ENCODE results near the gene ABCC1.

The ABCC1 gene

GRCh38 chr16:16010194-16010593 is 60.8 kb downstream of the ABCC1 start:
- Histone ChIP-seq H4K20me1 (ENCODE audit: control insufficient read depth, insufficient read depth, low read depth, low read length) (no peaks in the 10 kb centered on the region), H3K27me3 (ENCODE audit: control insufficient read depth, low read length) (no peaks in the 10 kb centered on the region), H3K4me3 (ENCODE audit: low read length) (no peak overlapping the region), H3K4me2 (ENCODE audit: low read length) (no peak overlapping the region), H3K36me3 (ENCODE audit: control insufficient read depth, low read length) (peaks cover 33% of the 10 kb centered on the region), H3F3A (ENCODE audit: control insufficient read depth, insufficient read depth) (peaks cover 29% of the 10 kb centered on the region), H3K9me3 (ENCODE audit: control insufficient read depth, insufficient read depth, low read length) (no peaks in the 10 kb centered on the region), H3K79me2 (ENCODE audit: control insufficient read depth, low read length) (peaks cover 26% of the 10 kb centered on the region), H3K4me1 (ENCODE audit: control insufficient read depth, low read length) (peaks cover 44% of the 10 kb centered on the region), H3K9me2 (replicated peaks; ENCODE audit: control insufficient read depth, low read length) (no peaks in the 10 kb centered on the region), H3K27ac (ENCODE audit: low read depth, low read length) (no peak overlapping the region)
- TF ChIP-seq CTCF (IDR thresholded peaks at IDR 0.05; ENCODE audit: low read depth, low read length, poor library complexity, severe bottlenecking) = no peak
- TF ChIP-seq EZH2phosphoT487 (IDR thresholded peaks at IDR 0.05; ENCODE audit: borderline replicate concordance, low read length) = no peak

- Histone ChIP-seq H3K79me2 (ENCODE audit: control insufficient read depth, low read length) (peaks cover 10% of the 10 kb centered on the region), H3K27ac (ENCODE audit: low read depth, low read length) (no peak overlapping the region), H4K20me1 (ENCODE audit: control insufficient read depth, insufficient read depth, low read depth, low read length) (no peaks in the 10 kb centered on the region), H3K4me2 (ENCODE audit: low read length) (no peak overlapping the region), H3K36me3 (ENCODE audit: control insufficient read depth, low read length) (peaks cover 40% of the 10 kb centered on the region), H3K27me3 (ENCODE audit: control insufficient read depth, low read length) (no peaks in the 10 kb centered on the region), H3K9me2 (replicated peaks; ENCODE audit: control insufficient read depth, low read length) (no peaks in the 10 kb centered on the region), H3K9me3 (ENCODE audit: control insufficient read depth, insufficient read depth, low read length) (no peaks in the 10 kb centered on the region), H3K4me1 (ENCODE audit: control insufficient read depth, low read length) (peaks cover 28% of the 10 kb centered on the region), H3K4me3 (ENCODE audit: low read length) (no peak overlapping the region), H3F3A (ENCODE audit: control insufficient read depth, insufficient read depth) (peaks cover 19% of the 10 kb centered on the region)
- TF ChIP-seq EZH2phosphoT487 (IDR thresholded peaks at IDR 0.05; ENCODE audit: borderline replicate concordance, low read length) = no peak
- no peak for TF ChIP-seq CTCF (IDR thresholded peaks at IDR 0.05; ENCODE audit: low read depth, low read length, poor library complexity, severe bottlenecking)
These were observed 62.7 kb downstream of the ABCC1 start for GRCh38 chr16:16012144-16012543.

GRCh38 chr16:16013812-16014211 is 64.4 kb downstream of the ABCC1 start:
- no peak for TF ChIP-seq CTCF (IDR thresholded peaks at IDR 0.05; ENCODE audit: low read depth, low read length, poor library complexity, severe bottlenecking)
- no peak for TF ChIP-seq EZH2phosphoT487 (IDR thresholded peaks at IDR 0.05; ENCODE audit: borderline replicate concordance, low read length)
- no peaks in the 10 kb centered on the region for H4K20me1 ChIP-seq (ENCODE audit: control insufficient read depth, insufficient read depth, low read depth, low read length)
- peaks cover 11% of the 10 kb centered on the region for H3K4me1 ChIP-seq (ENCODE audit: control insufficient read depth, low read length)
- H3K27ac ChIP-seq (ENCODE audit: low read depth, low read length) = no peak overlapping the region
- H3K9me2 ChIP-seq (replicated peaks; ENCODE audit: control insufficient read depth, low read length) = no peaks in the 10 kb centered on the region
- no peaks in the 10 kb centered on the region for H3K9me3 ChIP-seq (ENCODE audit: control insufficient read depth, insufficient read depth, low read length)
- no peaks in the 10 kb centered on the region for H3K27me3 ChIP-seq (ENCODE audit: control insufficient read depth, low read length)
- H3K36me3 ChIP-seq (ENCODE audit: control insufficient read depth, low read length) = peaks cover 47% of the 10 kb centered on the region
- H3K4me3 ChIP-seq (ENCODE audit: low read length) = no peak overlapping the region
- peaks cover 3% of the 10 kb centered on the region for H3F3A ChIP-seq (ENCODE audit: control insufficient read depth, insufficient read depth)
- H3K79me2 ChIP-seq (ENCODE audit: control insufficient read depth, low read length) = peaks cover 5% of the 10 kb centered on the region; the same call in 1 of the 2 replicates
- H3K4me2 ChIP-seq (ENCODE audit: low read length) = no peak overlapping the region

Data from DOHH2 (cell line).